Esophagus squamous epithelium (tissue), 5 donors: Measurements from ENCODE around the gene TRPT1. TPM values are rescaled to one million over a fixed set of nuclear protein-coding genes. Genes with fewer than 3 reads are reported as not detected.

Experiments used
- DNase-seq: peaks from one replicate; lab custom pipeline; 2025; lab: John Stamatoyannopoulos, UW
- H3K27ac ChIP-seq, 4 donors: fragments of 200-600 bp; sonication (generic); one replicate each; pipeline ENCODE4 v1.5.1; 2016 to 2019; ENCODE audit warnings: mild to moderate bottlenecking in 1 of 4
- H3K27me3 ChIP-seq, 4 donors: fragments of 200-600 bp; sonication (generic); 1 replicate in 3 of 4; 2 replicates in 1 of 4; pipeline versions ENCODE4 v1.5.1 to v1.6.0; 2017 to 2021; ENCODE audit warnings: antibody characterized with exemption in 1 of 4
- H3K36me3 ChIP-seq, 3 donors: fragments of 200-600 bp; sonication (generic); one replicate each; pipeline ENCODE4 v1.5.1; 2016 to 2019
- H3K4me1 ChIP-seq, 3 donors: fragments of 200-600 bp; sonication (generic); one replicate each; pipeline ENCODE4 v1.5.1; 2017 to 2019
- H3K4me3 ChIP-seq, 4 donors: fragments of 200-600 bp; sonication (generic); 1 replicate in 3 of 4; 2 replicates in 1 of 4; pipeline ENCODE4 v1.5.1; 2016 to 2019; ENCODE audit warnings: mild to moderate bottlenecking in 2 of 4, moderate library complexity in 1 of 4
- H3K9me3 ChIP-seq, 3 donors: fragments of 200-600 bp; sonication (generic); one replicate each; pipeline ENCODE4 v1.5.1; 2016 to 2019
- CTCF ChIP-seq, 6 experiments: fragments of 450-650 bp in 4 of 6; fragments of 200-600 bp in 2 of 6; sonication (generic) in 2 of 6; IDR thresholded peaks; one replicate each; pipeline ENCODE4 v1.5.1; 2016 to 2019; ENCODE audit warnings: antibody characterized with exemption in 6 of 6, mild to moderate bottlenecking in 4 of 6, moderate library complexity in 4 of 6
- POLR2A ChIP-seq, 4 donors: fragments of 450-650 bp; IDR thresholded peaks; one replicate each; pipeline ENCODE4 v1.6.1; 2017; ENCODE audit warnings: antibody characterized with exemption in 4 of 4, mild to moderate bottlenecking in 4 of 4, moderate library complexity in 3 of 4
- WGBS, 2 donors: methylation state at CpG; one replicate each; pipeline ENCODE4 v1.1.5; 2018; 5-methylcytosine and 5-hydroxymethylcytosine counted together
- intact Hi-C: fragments of 100-400 bp; cut with DNase I; formaldehyde crosslinking; loops from one replicate; pipeline ENCODE4 v1.15.0; 2022
- total RNA-seq, 4 donors: library from RNA; depleted of rRNA; stranded (reverse); fragments of >200 nt; gene quantifications; one replicate each; pipeline ENCODE4 v1.1.0, GENCODE V29; 2016
- donor health status: DM: yes; HTN: yes; CAD: no.

The TRPT1 gene
- total RNA-seq, 4 donors from 2014 or later: 23.9 to 68.7 (median 45.8) TPM

GRCh38 chr11:64218628-64219353 is 7.2 kb downstream of the TRPT1 start:
- no peak for DNase-seq
- no peak overlapping the region for H3K27ac ChIP-seq
- H3K27me3 ChIP-seq: no peaks in the 10 kb centered on the region
- H3K4me1 ChIP-seq: peaks cover 0 to 16% (median 0%) of the 10 kb centered on the region in 3 donors
- H3K4me3 ChIP-seq: no peak overlapping the region
- no peaks in the 10 kb centered on the region for H3K9me3 ChIP-seq
- no peak for TF ChIP-seq POLR2A (IDR thresholded peaks at IDR 0.05)
- TF ChIP-seq CTCF (IDR thresholded peaks at IDR 0.05): no peak
- intact Hi-C loops: no loop called here
- peaks cover 0 to 39% (median 6%) of the 10 kb centered on the region in 3 donors for H3K36me3 ChIP-seq
- WGBS, 2 donors: 80% methylated on average over 3 to 4 of the region's 11 CpGs

GRCh38 chr11:64216879-64217278 is 9.1 kb downstream of the TRPT1 start:
- Histone ChIP-seq H3K27ac (no peak overlapping the region), H3K36me3 (peaks cover 0 to 29% (median 6%) of the 10 kb centered on the region in 3 donors), H3K4me1 (no peaks in the 10 kb centered on the region), H3K9me3 (no peaks in the 10 kb centered on the region), H3K4me3 (no peak overlapping the region), H3K27me3 (no peaks in the 10 kb centered on the region)
- WGBS, 2 donors: 77 to 79% methylated on average over 3 to 4 of the region's 6 CpGs
- DNase-seq: no peak
- TF ChIP-seq CTCF (IDR thresholded peaks at IDR 0.05): no peak
- TF ChIP-seq POLR2A (IDR thresholded peaks at IDR 0.05): no peak
- intact Hi-C loops: no loop called here

GRCh38 chr11:64211181-64211872 is 14.7 kb downstream of the TRPT1 start:
- peaks cover 0 to 26% (median 0%) of the 10 kb centered on the region in 3 donors for H3K4me1 ChIP-seq
- 57 to 74% methylated on average over 8 to 14 of the region's 30 CpGs for WGBS, 2 donors
- H3K9me3 ChIP-seq: no peaks in the 10 kb centered on the region
- H3K4me3 ChIP-seq: no peak overlapping the region
- TF ChIP-seq POLR2A (IDR thresholded peaks at IDR 0.05) (no peak), CTCF (IDR thresholded peaks at IDR 0.05) (no peak)
- no peak for DNase-seq
- no peak overlapping the region for H3K27ac ChIP-seq
- H3K27me3 ChIP-seq: no peaks in the 10 kb centered on the region
- H3K36me3 ChIP-seq: peaks cover 0 to 31% (median 0%) of the 10 kb centered on the region in 3 donors
- intact Hi-C loops: no loop called here

- H3K4me3 ChIP-seq: no peak overlapping the region
- WGBS, 2 donors: 81 to 85% methylated on average over 11 to 16 of the region's 24 CpGs
- peaks cover 0 to 40% (median 0%) of the 10 kb centered on the region in 3 donors for H3K36me3 ChIP-seq
- H3K27ac ChIP-seq: no peak overlapping the region
- no peaks in the 10 kb centered on the region for H3K27me3 ChIP-seq
- intact Hi-C loops: no loop called here
- H3K9me3 ChIP-seq: no peaks in the 10 kb centered on the region
- TF ChIP-seq CTCF (IDR thresholded peaks at IDR 0.05) (no peak), POLR2A (IDR thresholded peaks at IDR 0.05) (no peak)
- no peak for DNase-seq
- H3K4me1 ChIP-seq: peaks cover 0 to 35% (median 0%) of the 10 kb centered on the region in 3 donors
Observed at GRCh38 chr11:64210301-64211020, 15.5 kb downstream of the TRPT1 start.

- H3K27me3 ChIP-seq: no peaks in the 10 kb centered on the region
- TF ChIP-seq CTCF (IDR thresholded peaks at IDR 0.05) (no peak), POLR2A (IDR thresholded peaks at IDR 0.05) (no peak)
- no peaks in the 10 kb centered on the region for H3K9me3 ChIP-seq
- intact Hi-C loops: no loop called here
- H3K36me3 ChIP-seq: peaks cover 0 to 47% (median 0%) of the 10 kb centered on the region in 3 donors
- no peak overlapping the region for H3K4me3 ChIP-seq
- H3K27ac ChIP-seq: no peak overlapping the region
- peaks cover 3 to 44% (median 4%) of the 10 kb centered on the region in 3 donors for H3K4me1 ChIP-seq
- 86 to 87% methylated on average over 8 of the region's 8 CpGs for WGBS, 2 donors
- DNase-seq: no peak
Observed at GRCh38 chr11:64209563-64209843, 16.5 kb downstream of the TRPT1 start.
